Activated naive CD8-positive, alpha-beta T cell treated with anti-CD3 and anti-CD28 coated beads for 36 hours (primary cell): ENCODE measurements around the gene NFIA. TPM values are rescaled to one million over a fixed set of nuclear protein-coding genes. Genes with fewer than 3 reads are reported as not detected.

Experiments
- DNase-seq: peaks from one replicate; pipeline ENCODE4 v3.0.0; 2021
- H3K27ac Mint-ChIP-seq: one replicate; pipeline ENCODE4 v1.8.0; 2022; ENCODE audit warnings: mild to moderate bottlenecking, moderate library complexity, mixed read lengths
- H3K27me3 Mint-ChIP-seq: one replicate; pipeline ENCODE4 v1.8.0; 2022; ENCODE audit warnings: mild to moderate bottlenecking, mixed read lengths
- H3K36me3 Mint-ChIP-seq: one replicate; pipeline ENCODE4 v1.8.0; 2021; ENCODE audit warnings: mild to moderate bottlenecking, mixed read lengths
- H3K4me1 Mint-ChIP-seq: one replicate; pipeline ENCODE4 v1.8.0; 2021; ENCODE audit warnings: mixed read lengths
- H3K4me3 Mint-ChIP-seq: one replicate; pipeline ENCODE4 v1.8.0; 2022; ENCODE audit warnings: mild to moderate bottlenecking, moderate library complexity, mixed read lengths
- H3K9me3 Mint-ChIP-seq: one replicate; pipeline ENCODE4 v1.8.0; 2022; ENCODE audit warnings: mixed read lengths
- total RNA-seq, 2 experiments: library from RNA; stranded (reverse); gene quantifications; one replicate each; pipeline ENCODE4 v1.2.3, GENCODE V29; 2021

Gene NFIA
- total RNA-seq, 2 experiments from 2014 or later, result 1.3 to 1.7 TPM

DNA sequence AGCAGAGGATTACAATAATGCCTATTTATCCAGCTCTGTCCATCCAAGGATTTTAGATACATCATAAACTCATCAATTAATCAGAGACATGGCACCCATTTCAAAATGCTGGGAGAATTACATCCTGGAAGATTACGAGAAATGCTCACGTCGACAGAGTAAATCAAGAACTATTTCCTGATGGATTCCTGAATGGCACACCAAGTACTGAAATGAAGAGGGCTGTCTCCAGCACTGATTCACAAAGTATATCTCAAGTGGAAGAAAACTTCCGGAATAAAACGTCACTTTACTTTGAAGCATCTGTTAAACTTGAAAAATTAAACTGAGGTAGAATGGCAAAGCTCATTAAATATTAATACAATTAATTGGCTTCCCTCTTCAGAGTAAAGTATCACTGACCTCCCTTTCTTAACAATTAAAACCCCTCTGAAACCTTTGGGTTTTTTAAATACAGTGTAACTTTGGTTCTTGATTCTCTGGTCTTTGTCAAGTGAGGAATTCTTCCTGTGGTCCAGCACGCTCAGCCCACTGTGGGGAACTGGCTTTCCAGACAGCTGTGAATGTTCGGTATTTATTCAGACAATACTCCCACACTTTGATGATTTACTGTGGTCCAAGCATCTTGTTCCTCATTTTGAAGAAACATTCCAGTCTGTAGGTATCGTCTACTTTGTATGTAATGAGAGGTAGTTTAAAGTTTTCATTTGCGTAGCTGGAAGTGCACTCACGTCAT lies 288.0 kb downstream of the NFIA start:
- no peaks in the 10 kb centered on the region for H3K9me3 Mint-ChIP-seq
- H3K27ac Mint-ChIP-seq, result no peak overlapping the region
- H3K4me3 Mint-ChIP-seq, result no peak overlapping the region
- no peak for DNase-seq
- H3K36me3 Mint-ChIP-seq, result no peaks in the 10 kb centered on the region
- no peaks in the 10 kb centered on the region for H3K27me3 Mint-ChIP-seq
- no peaks in the 10 kb centered on the region for H3K4me1 Mint-ChIP-seq

DNA sequence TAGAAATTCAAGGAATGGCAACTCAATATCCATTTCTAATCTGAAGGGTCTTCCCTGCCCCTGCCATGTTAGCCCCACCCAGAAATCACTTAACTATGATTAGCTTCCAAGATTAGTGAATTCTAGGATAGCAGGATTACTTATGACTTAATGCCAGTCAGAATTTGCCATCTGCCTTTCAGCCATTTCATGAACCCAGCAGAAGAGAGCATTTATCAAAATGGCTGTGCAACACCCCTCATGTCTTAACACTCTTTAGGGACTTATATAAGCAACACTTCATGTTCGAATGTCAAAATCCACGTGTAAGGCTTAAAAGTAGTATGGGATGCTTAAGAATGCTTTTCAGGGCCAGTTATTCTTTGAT lies 288.5 kb downstream of the NFIA start:
- Mint-ChIP-seq H3K27ac (no peak overlapping the region), H3K4me3 (no peak overlapping the region), H3K9me3 (no peaks in the 10 kb centered on the region), H3K4me1 (no peaks in the 10 kb centered on the region), H3K27me3 (no peaks in the 10 kb centered on the region), H3K36me3 (no peaks in the 10 kb centered on the region)
- DNase-seq, result no peak

DNA sequence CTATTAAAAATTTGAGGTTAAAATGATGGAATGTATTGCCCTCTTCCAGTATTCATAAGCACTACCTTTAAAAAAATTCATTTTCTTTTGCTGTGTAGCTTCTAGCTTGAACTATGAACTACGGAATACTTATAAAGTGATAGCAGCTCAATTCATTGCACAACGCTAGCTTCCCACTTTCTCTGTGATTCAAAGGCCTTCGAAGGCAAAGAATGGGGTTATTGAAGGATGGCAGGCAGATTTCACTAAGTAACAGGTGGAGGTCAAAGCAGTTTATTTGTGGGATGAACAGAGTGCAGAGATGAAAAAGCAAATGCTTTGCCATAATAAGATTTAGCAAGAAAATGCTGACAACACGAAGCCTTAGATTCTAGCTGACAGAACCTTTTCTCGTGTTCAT lies 290.6 kb downstream of the NFIA start:
- Mint-ChIP-seq H3K27me3 (no peaks in the 10 kb centered on the region), H3K27ac (no peak overlapping the region), H3K9me3 (no peaks in the 10 kb centered on the region), H3K4me1 (no peaks in the 10 kb centered on the region), H3K4me3 (no peak overlapping the region), H3K36me3 (no peaks in the 10 kb centered on the region)
- DNase-seq, result no peak

DNA sequence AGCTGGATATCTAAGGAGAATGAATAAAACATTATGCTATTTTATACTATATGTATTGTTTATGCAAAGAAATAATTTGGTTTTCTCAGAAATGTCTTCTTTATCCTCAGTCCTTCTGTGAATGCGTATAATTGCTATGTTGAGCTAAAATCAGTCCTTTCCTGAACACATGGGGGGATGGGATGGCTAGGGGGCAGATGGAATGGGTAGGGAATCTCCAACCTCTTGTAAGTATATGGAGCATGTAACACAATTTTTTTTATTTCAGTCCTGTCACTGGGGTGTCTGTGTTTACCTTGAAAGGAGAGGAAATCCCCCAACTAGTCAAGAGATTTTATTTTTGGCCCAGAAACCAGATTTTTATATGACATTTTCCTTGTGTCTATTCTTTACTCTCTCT lies 291.8 kb downstream of the NFIA start:
- Mint-ChIP-seq H3K27ac (no peak overlapping the region), H3K4me3 (no peak overlapping the region), H3K9me3 (no peaks in the 10 kb centered on the region), H3K36me3 (no peaks in the 10 kb centered on the region), H3K27me3 (no peaks in the 10 kb centered on the region), H3K4me1 (no peaks in the 10 kb centered on the region)
- DNase-seq, result no peak

DNA sequence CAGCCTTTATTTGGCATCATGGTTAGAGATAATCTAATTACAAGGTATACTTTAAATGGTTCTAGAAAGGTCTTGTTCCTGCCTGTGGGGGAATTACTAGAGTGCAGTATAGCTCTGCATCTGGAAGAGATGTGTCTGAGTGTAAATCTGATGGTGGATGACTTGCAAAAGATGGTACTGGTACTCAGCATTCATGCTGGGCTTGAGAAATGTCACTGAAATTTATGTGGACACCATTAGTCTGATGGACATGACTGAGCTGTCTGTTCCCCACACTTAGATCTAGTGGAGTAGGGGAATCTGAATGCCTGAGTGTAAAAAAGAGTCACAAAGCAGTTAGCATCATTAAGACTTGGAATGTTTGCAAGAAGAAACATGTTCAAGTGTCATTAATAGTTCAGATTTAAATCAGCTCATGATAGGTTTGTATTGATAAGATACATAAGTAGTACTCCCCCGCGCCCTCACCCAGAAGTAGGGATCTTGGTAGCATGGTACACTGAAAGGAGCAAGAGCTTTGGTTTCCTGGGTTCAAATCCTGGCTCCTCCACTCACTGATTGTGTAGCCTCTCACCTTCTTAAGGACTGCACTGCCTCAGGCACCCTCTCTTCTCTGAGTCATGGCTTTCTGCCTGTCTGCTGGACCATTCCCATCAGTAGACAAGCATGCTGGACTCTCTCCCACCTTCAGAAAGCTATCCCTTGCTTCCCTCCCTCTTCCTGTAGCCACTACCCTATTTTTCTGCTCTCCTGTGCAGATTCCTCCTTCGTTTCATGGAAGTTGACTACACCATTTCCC lies 292.9 kb downstream of the NFIA start:
- Mint-ChIP-seq H3K36me3 (no peaks in the 10 kb centered on the region), H3K27ac (no peak overlapping the region), H3K9me3 (no peaks in the 10 kb centered on the region), H3K4me3 (no peak overlapping the region), H3K4me1 (no peaks in the 10 kb centered on the region), H3K27me3 (no peaks in the 10 kb centered on the region)
- no peak for DNase-seq

DNA sequence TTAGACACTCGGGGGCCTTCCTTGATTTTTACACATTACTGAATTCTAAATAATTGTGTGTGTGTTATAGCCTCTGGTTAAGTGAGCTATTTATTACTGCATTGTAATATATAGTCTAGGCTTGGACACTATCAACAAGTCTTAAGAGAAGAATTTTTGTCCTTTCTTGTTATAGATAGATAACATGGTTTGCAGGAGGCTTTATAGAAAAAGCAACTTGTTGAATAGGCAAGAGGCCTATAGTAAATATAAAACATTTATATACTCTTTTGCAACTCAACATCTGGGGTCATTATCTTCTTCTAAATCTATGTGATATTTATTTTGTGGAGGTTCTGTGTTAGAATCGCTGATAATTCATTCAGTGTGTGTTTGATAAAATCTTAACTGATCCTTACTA lies 293.8 kb downstream of the NFIA start:
- no peaks in the 10 kb centered on the region for H3K4me1 Mint-ChIP-seq
- no peaks in the 10 kb centered on the region for H3K27me3 Mint-ChIP-seq
- H3K9me3 Mint-ChIP-seq, result no peaks in the 10 kb centered on the region
- DNase-seq, result no peak
- no peak overlapping the region for H3K27ac Mint-ChIP-seq
- no peaks in the 10 kb centered on the region for H3K36me3 Mint-ChIP-seq
- H3K4me3 Mint-ChIP-seq, result no peak overlapping the region

DNA sequence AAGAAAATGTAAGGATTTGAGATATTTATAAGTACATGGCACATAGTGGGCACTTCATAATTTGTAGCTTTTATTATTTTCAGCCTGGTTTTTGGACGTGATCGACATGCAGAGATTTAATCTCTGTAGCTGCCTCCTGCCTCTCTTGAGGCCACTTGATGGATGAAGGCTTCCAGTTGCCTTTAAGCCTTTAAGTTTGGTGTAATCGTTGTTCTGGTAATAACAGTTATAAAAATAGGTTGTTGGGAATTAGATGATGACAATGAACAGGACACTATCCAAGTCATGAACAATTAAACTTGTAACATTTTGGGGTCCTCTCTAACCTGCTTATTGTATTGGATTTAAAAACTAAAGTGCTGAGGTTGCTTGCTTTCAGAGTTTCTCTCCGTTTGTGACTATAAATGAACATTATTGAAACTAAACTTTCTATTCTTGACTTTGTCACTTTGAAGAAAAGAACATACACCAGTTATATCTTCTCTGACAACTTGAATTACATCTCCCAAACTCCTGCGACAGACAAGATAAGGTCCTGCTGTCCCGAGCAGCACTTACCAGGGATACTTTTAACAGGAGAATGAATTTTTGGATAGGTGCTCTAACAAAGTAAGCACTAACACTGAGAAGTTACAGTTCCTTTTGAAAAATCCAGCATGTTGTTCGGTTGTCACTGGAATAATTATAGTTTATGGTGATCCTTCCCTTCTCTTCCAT lies 295.0 kb downstream of the NFIA start:
- no peaks in the 10 kb centered on the region for H3K27me3 Mint-ChIP-seq

DNA sequence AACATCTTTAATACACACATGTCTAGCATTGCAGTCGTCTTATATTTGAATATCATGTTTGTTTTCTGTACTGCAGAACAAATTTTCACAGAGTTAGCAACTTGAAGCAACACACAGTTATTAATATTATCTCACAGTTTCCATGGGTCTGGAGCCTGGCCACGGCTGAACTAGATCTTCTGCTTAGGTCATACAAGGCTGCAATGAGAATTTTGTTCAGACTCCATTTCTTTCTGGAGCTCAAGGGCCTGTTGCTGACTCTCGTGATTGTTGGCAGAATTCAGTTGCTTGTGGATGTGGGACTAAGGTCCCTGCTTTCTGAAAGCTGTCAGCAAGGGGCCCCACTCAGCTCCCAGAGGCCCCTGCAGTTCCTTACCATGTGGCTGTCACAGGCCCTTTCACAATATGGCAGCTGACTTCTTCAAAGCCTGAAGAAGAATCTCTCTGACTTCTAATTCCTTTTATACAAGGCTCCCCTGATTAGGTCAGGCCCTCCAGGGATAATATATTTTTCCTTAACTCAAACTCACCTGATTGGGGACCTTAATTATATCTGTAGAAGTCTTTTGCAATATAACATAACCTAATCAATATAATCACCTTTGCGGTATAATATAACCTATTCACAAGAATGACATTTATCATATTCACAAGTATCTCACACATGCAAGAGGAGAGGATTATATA lies 296.3 kb downstream of the NFIA start:
- peaks cover 7% of the 10 kb centered on the region for H3K36me3 Mint-ChIP-seq
- H3K4me1 Mint-ChIP-seq, result no peaks in the 10 kb centered on the region
- H3K27me3 Mint-ChIP-seq, result no peaks in the 10 kb centered on the region
- H3K27ac Mint-ChIP-seq, result no peak overlapping the region
- no peaks in the 10 kb centered on the region for H3K9me3 Mint-ChIP-seq
- no peak for DNase-seq
- H3K4me3 Mint-ChIP-seq, result no peak overlapping the region

More for the DNA sequence above, 295.0 kb downstream of the NFIA start:
- Mint-ChIP-seq H3K4me1 (no peaks in the 10 kb centered on the region), H3K27ac (no peak overlapping the region), H3K4me3 (no peak overlapping the region), H3K9me3 (no peaks in the 10 kb centered on the region), H3K36me3 (no peaks in the 10 kb centered on the region)
- DNase-seq, result no peak

DNA sequence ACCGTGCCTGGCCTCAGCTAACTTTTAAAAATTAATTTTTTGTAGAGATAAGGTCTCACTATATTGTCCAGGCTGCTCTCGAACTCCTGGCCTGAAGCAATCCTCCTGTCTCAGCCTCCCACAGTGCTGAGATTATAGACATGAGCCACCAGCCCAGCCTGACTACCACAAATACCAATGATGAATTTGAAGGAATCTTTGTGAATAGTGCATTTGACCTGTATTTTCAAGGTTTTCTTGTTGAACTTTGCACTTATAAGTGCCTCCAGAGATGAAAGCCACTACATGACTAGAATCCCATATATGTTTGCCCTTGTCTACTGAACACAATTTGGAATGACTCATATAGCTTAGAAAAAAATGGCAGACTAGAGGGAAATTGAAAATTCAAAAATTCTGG lies 297.3 kb downstream of the NFIA start:
- H3K4me3 Mint-ChIP-seq, result no peak overlapping the region
- no peak overlapping the region for H3K27ac Mint-ChIP-seq

DNA sequence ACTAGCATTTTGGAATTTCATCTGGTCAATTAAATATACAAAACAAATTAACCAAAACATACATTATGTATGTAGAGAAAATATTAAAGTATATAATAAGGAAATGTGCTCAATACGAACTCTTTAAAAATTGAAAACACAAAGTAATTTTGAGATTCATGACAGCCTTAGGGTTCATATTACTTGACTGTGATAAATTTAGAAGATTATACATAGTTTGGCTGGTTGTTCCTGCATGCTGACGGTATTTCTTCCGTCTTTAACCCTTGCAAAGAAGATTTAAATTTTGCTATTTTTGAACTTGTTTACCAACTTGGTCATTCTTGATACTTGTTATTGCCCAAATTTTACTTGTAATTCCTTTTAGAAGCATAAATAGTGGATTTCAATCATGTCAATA lies 298.2 kb downstream of the NFIA start:
- H3K36me3 Mint-ChIP-seq, result peaks cover 8% of the 10 kb centered on the region
- H3K4me1 Mint-ChIP-seq, result no peaks in the 10 kb centered on the region
- no peaks in the 10 kb centered on the region for H3K27me3 Mint-ChIP-seq
- H3K27ac Mint-ChIP-seq, result no peak overlapping the region
- H3K9me3 Mint-ChIP-seq, result no peaks in the 10 kb centered on the region
- no peak for DNase-seq
- no peak overlapping the region for H3K4me3 Mint-ChIP-seq

More for the DNA sequence above, 297.3 kb downstream of the NFIA start:
- Mint-ChIP-seq H3K27me3 (no peaks in the 10 kb centered on the region), H3K9me3 (no peaks in the 10 kb centered on the region), H3K36me3 (peaks cover 8% of the 10 kb centered on the region), H3K4me1 (no peaks in the 10 kb centered on the region)
- DNase-seq, result no peak

DNA sequence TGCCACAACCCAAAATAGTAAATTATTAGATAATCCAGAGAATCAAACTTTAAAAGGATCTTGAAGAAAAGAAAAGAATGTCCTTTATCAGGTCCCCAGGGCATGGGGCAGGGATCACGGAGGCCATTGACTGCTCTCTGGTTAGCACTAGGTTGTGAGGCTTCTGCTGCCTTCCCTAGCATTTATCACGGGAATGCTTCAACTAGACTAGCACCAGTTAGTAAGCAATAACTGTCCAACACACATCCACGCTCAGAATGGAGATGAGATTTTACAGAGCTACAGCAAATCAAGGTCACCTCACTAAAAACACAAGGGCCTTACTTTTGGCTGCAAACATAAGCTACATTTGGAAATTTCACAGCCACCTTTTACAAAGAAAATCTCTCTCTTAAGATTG lies 304.0 kb downstream of the NFIA start:
- no peak for DNase-seq
- H3K27ac Mint-ChIP-seq, result no peak overlapping the region
- no peaks in the 10 kb centered on the region for H3K9me3 Mint-ChIP-seq
- H3K27me3 Mint-ChIP-seq, result no peaks in the 10 kb centered on the region
- H3K4me1 Mint-ChIP-seq, result peaks cover 2% of the 10 kb centered on the region
- no peak overlapping the region for H3K4me3 Mint-ChIP-seq
- peaks cover 20% of the 10 kb centered on the region for H3K36me3 Mint-ChIP-seq

DNA sequence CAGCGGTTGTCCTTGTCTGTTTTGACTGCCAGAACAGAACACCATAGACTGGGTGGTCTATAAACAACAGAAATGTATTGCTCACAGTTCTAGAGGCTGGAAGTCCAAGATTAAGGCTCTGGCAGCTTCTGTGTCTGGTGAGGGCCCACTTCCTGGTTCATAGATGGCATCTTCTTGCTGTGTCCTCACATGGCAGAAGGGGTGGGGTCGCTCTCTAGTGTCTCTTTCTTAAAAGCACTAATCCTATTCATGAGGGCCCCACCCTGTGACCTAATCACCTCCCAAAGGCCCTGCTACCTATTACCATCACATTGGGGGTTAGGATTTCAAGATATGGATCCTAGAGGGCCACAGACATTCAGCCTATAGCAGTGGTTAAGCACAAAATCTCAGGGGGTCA lies 304.4 kb downstream of the NFIA start:
- no peaks in the 10 kb centered on the region for H3K27me3 Mint-ChIP-seq
- DNase-seq, result no peak
- H3K9me3 Mint-ChIP-seq, result no peaks in the 10 kb centered on the region
- no peak overlapping the region for H3K27ac Mint-ChIP-seq
- H3K4me3 Mint-ChIP-seq, result no peak overlapping the region
- peaks cover 2% of the 10 kb centered on the region for H3K4me1 Mint-ChIP-seq
- peaks cover 20% of the 10 kb centered on the region for H3K36me3 Mint-ChIP-seq

DNA sequence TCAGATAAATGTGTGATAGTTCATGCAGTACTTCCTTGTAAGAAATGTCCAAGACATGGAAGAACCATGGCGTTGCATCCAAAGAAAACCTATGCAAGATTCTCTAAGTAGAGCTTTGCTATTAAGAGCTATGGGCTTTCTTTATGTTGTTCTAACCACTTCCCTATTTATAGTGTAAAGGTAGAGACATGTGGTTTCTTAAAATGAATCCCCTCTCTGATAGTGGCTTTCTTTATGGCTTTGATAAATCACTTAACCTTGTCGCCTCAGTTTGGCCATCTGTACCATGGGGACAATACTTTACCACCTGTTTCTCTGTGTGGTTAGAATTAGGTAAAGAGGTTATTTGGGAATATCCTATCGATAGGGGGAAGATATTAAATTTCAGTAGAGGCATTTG lies 305.5 kb downstream of the NFIA start:
- Mint-ChIP-seq H3K4me3 (no peak overlapping the region), H3K27me3 (no peaks in the 10 kb centered on the region), H3K4me1 (peaks cover 2% of the 10 kb centered on the region), H3K27ac (no peak overlapping the region), H3K36me3 (peaks cover 20% of the 10 kb centered on the region), H3K9me3 (no peaks in the 10 kb centered on the region)
- no peak for DNase-seq

DNA sequence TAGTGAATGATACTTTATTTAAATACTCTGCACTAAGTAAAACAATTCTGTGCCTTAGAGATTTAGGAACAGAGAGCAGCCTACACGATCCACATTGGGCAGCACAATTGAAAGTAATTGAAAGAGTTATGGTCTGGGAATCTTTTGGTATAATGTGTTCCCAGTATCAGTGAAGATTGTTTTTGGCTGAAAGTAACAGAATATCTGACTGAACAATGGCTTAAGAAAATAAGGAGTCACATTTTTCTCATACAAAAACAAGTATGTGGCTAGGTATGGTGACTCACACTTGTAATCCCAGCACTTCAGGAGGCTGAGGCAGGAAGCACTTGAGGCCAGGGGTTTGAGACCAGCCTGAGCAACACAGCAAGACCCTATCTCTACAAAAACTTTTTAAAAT lies 306.2 kb downstream of the NFIA start:
- Mint-ChIP-seq H3K4me3 (no peak overlapping the region), H3K9me3 (no peaks in the 10 kb centered on the region), H3K27me3 (no peaks in the 10 kb centered on the region), H3K36me3 (peaks cover 14% of the 10 kb centered on the region), H3K4me1 (peaks cover 2% of the 10 kb centered on the region), H3K27ac (no peak overlapping the region)
- DNase-seq, result no peak
